Left cardiac atrium (tissue), 4 donors: ENCODE data around the gene LEKR1. TPM values are rescaled to one million over a fixed set of nuclear protein-coding genes. Genes with fewer than 3 reads are reported as not detected.

Experiments used
- ATAC-seq, 2 donors: fragments of 200-7000 bp; cut with Tn5 transposase; one replicate each; pipeline ENCODE4 v1.9.1; 2020; ENCODE audit warnings: mild to moderate bottlenecking in 2 of 2, moderate library complexity in 2 of 2
- DNase-seq: peaks from one replicate; pipeline ENCODE4 v3.0.0-alpha.2; 2020
- intact Hi-C, 2 donors: fragments of 100-400 bp; cut with DNase I; formaldehyde crosslinking; loops; one replicate each; pipeline versions ENCODE4 v1.14.1 to v1.15.1; 2022 to 2023
- total RNA-seq, 2 donors: library from RNA; stranded (reverse); fragmentation: NEBNext Ultra II Directional; extraction: Animal tissue kit (Norgen Biotek cat#: 25700); gene quantifications; one replicate each; pipeline ENCODE4 v1.2.1, GENCODE V29; 2021
- donor health status: DM: no; HTN: yes; CAD: no.
- donor health status: DM: no; HTN: yes; CAD: no; lungs with severe emphysema.
- donor health status: DM: yes; HTN: yes; CAD: no.
- donor health status: Dilated cardiomyopathy.

Gene LEKR1
- total RNA-seq, 2 donors from 2014 or later = 0.65 to 2.3 TPM

- intact Hi-C loops = no loop called here
- ATAC-seq (no peak), DNase-seq (no peak)
These were observed 201.9 kb downstream of the LEKR1 start for GRCh38 chr3:157027861-157028745.

GRCh38 chr3:157029365-157029790 is 203.2 kb downstream of the LEKR1 start:
- intact Hi-C loops = no loop called here
- ATAC-seq (no peak), DNase-seq (no peak)

GRCh38 chr3:157030712-157031111 is 204.6 kb downstream of the LEKR1 start:
- DNase-seq = no peak
- ATAC-seq = peak in 1 of 2 donors; percentile 57
- intact Hi-C loops = no loop called here

- ATAC-seq = no peak
- intact Hi-C loops = no loop called here
These were observed 206.8 kb downstream of the LEKR1 start for GRCh38 chr3:157033001-157033400.

GRCh38 chr3:157040456-157040855 is 214.3 kb downstream of the LEKR1 start:
- DNase-seq = no peak
- ATAC-seq = no peak
- intact Hi-C loops = no loop called here

More at GRCh38 chr3:157033001-157033400, 206.8 kb downstream of the LEKR1 start:
- no peak for DNase-seq

GRCh38 chr3:157042226-157042625 is 216.1 kb downstream of the LEKR1 start:
- ATAC-seq (peak; percentile 42 to 75), DNase-seq (no peak)
- intact Hi-C loops = no loop called here

GRCh38 chr3:157043771-157044170 is 217.6 kb downstream of the LEKR1 start:
- ATAC-seq (no peak), DNase-seq (no peak)
- intact Hi-C loops = no loop called here

- ATAC-seq (peak; percentile 84 to 96), DNase-seq (no peak)
- intact Hi-C loops = no loop called here
These were observed 219.2 kb downstream of the LEKR1 start for GRCh38 chr3:157045238-157045850.

GRCh38 chr3:157046520-157046919 is 220.4 kb downstream of the LEKR1 start:
- intact Hi-C loops = no loop called here
- no peak for ATAC-seq
- no peak for DNase-seq

- DNase-seq (no peak), ATAC-seq (no peak)
- intact Hi-C loops = no loop called here
These were observed 224.9 kb downstream of the LEKR1 start for GRCh38 chr3:157051055-157051454.

GRCh38 chr3:157051591-157051990 is 225.4 kb downstream of the LEKR1 start:
- ATAC-seq (no peak), DNase-seq (no peak)
- intact Hi-C loops = no loop called here

GRCh38 chr3:157056035-157056434 is 229.9 kb downstream of the LEKR1 start:
- intact Hi-C loops = no loop called here
- no peak for DNase-seq
- ATAC-seq = no peak

GRCh38 chr3:157058392-157059071 is 232.4 kb downstream of the LEKR1 start:
- DNase-seq (no peak), ATAC-seq (no peak)
- intact Hi-C loops = no loop called here

GRCh38 chr3:157059181-157059580 is 233.0 kb downstream of the LEKR1 start:
- intact Hi-C loops = no loop called here
- ATAC-seq = no peak
- DNase-seq = no peak

- DNase-seq = no peak
- intact Hi-C loops = no loop called here
- no peak for ATAC-seq
These were observed 233.5 kb downstream of the LEKR1 start for GRCh38 chr3:157059661-157060060.

- DNase-seq (no peak), ATAC-seq (no peak)
- intact Hi-C loops = no loop called here
These were observed 235.1 kb downstream of the LEKR1 start for GRCh38 chr3:157061265-157061664.

- intact Hi-C loops = no loop called here
- ATAC-seq (no peak), DNase-seq (no peak)
These were observed 237.3 kb downstream of the LEKR1 start for GRCh38 chr3:157063469-157063868.

- DNase-seq (no peak), ATAC-seq (peak in 1 of 2 donors; percentile 53)
These were observed 237.8 kb downstream of the LEKR1 start for GRCh38 chr3:157063926-157064325.

GRCh38 chr3:157064402-157064801 is 238.2 kb downstream of the LEKR1 start:
- intact Hi-C loops = no loop called here
- ATAC-seq (peak; percentile 16 to 32), DNase-seq (no peak)

More at GRCh38 chr3:157063926-157064325, 237.8 kb downstream of the LEKR1 start:
- intact Hi-C loops = no loop called here

- ATAC-seq (no peak), DNase-seq (no peak)
- intact Hi-C loops = no loop called here
These were observed 239.0 kb downstream of the LEKR1 start for GRCh38 chr3:157065201-157065600.
